LNCaP clone FGC (cell line): ENCODE results near the gene AXDND1.
"Not testable (repeated sequence)": the region's sequence is repeated elsewhere in the genome, so short reads cannot be mapped to it uniquely, and the experiment has no call there.

ENCODE experiments used
- DNase-seq: peaks from one replicate; pipeline ENCODE4 v3.0.0-alpha.2; 2011; ENCODE audit warnings: low read depth
- H3K4me3 ChIP-seq: 2 replicates; pipeline ENCODE4 v1.5.1; 2011; ENCODE audit warnings: mild to moderate bottlenecking, low read depth, low read length, control low read depth
- CTCF ChIP-seq: IDR thresholded peaks from 2 replicates; pipeline ENCODE4 v1.5.1; 2012; ENCODE audit warnings: mild to moderate bottlenecking; ENCODE audit not compliant: control insufficient read depth, insufficient read depth; ENCODE audit errors: extremely low read depth

Gene AXDND1

GRCh38 chr1:179393721-179394120, 27.9 kb downstream of the AXDND1 start:
- H3K4me3 ChIP-seq = no peak overlapping the region
- DNase-seq = no peak
- no peak for TF ChIP-seq CTCF

- peak; percentile 14 for DNase-seq
These were observed 33.6 kb downstream of the AXDND1 start for GRCh38 chr1:179399399-179399798.

GRCh38 chr1:179417760-179418159, 52.0 kb downstream of the AXDND1 start:
- not testable (repeated sequence) for H3K4me3 ChIP-seq, DNase-seq

More at GRCh38 chr1:179399399-179399798, 33.6 kb downstream of the AXDND1 start:
- H3K4me3 ChIP-seq = not testable (repeated sequence)

- H3K4me3 ChIP-seq, DNase-seq: not testable (repeated sequence)
These were observed 52.9 kb downstream of the AXDND1 start for GRCh38 chr1:179418706-179419105.

GRCh38 chr1:179424610-179425009, 58.8 kb downstream of the AXDND1 start:
- no peak for DNase-seq
- H3K4me3 ChIP-seq = no peak overlapping the region
- TF ChIP-seq CTCF = no peak

GRCh38 chr1:179425186-179425585, 59.4 kb downstream of the AXDND1 start:
- no peak overlapping the region for H3K4me3 ChIP-seq
- DNase-seq = no peak
- no peak for TF ChIP-seq CTCF

- H3K4me3 ChIP-seq = no peak overlapping the region
- no peak for DNase-seq
- TF ChIP-seq CTCF = no peak
These were observed 71.4 kb downstream of the AXDND1 start for GRCh38 chr1:179437171-179437570.

- not testable (repeated sequence) for H3K4me3 ChIP-seq, DNase-seq
These were observed 73.9 kb downstream of the AXDND1 start for GRCh38 chr1:179439646-179440045.

GRCh38 chr1:179440301-179440700, 74.5 kb downstream of the AXDND1 start:
- DNase-seq, H3K4me3 ChIP-seq: not testable (repeated sequence)

- TF ChIP-seq CTCF = no peak
- DNase-seq = no peak
- H3K4me3 ChIP-seq = no peak overlapping the region
These were observed 75.2 kb downstream of the AXDND1 start for GRCh38 chr1:179440971-179441370.
